Stimulated activated CD4-positive, alpha-beta T cell treated with anti-CD3 and anti-CD28 coated beads, TNF-alpha, amount 100 ng/mL, for 24 hours (primary cell): ENCODE measurements around the gene NAV2.
A peak's percentile ranks its signal among the peaks of the same experiment; 100 is the strongest.

Experiments
- DNase-seq, 3 experiments: peaks; one replicate each; pipeline ENCODE4 v3.0.0-alpha.2; 2020; ENCODE audit warnings: low read depth in 3 of 3

Gene NAV2, protein sequence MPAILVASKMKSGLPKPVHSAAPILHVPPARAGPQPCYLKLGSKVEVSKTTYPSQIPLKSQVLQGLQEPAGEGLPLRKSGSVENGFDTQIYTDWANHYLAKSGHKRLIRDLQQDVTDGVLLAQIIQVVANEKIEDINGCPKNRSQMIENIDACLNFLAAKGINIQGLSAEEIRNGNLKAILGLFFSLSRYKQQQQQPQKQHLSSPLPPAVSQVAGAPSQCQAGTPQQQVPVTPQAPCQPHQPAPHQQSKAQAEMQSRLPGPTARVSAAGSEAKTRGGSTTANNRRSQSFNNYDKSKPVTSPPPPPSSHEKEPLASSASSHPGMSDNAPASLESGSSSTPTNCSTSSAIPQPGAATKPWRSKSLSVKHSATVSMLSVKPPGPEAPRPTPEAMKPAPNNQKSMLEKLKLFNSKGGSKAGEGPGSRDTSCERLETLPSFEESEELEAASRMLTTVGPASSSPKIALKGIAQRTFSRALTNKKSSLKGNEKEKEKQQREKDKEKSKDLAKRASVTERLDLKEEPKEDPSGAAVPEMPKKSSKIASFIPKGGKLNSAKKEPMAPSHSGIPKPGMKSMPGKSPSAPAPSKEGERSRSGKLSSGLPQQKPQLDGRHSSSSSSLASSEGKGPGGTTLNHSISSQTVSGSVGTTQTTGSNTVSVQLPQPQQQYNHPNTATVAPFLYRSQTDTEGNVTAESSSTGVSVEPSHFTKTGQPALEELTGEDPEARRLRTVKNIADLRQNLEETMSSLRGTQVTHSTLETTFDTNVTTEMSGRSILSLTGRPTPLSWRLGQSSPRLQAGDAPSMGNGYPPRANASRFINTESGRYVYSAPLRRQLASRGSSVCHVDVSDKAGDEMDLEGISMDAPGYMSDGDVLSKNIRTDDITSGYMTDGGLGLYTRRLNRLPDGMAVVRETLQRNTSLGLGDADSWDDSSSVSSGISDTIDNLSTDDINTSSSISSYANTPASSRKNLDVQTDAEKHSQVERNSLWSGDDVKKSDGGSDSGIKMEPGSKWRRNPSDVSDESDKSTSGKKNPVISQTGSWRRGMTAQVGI (N-terminal part only)

DNA sequence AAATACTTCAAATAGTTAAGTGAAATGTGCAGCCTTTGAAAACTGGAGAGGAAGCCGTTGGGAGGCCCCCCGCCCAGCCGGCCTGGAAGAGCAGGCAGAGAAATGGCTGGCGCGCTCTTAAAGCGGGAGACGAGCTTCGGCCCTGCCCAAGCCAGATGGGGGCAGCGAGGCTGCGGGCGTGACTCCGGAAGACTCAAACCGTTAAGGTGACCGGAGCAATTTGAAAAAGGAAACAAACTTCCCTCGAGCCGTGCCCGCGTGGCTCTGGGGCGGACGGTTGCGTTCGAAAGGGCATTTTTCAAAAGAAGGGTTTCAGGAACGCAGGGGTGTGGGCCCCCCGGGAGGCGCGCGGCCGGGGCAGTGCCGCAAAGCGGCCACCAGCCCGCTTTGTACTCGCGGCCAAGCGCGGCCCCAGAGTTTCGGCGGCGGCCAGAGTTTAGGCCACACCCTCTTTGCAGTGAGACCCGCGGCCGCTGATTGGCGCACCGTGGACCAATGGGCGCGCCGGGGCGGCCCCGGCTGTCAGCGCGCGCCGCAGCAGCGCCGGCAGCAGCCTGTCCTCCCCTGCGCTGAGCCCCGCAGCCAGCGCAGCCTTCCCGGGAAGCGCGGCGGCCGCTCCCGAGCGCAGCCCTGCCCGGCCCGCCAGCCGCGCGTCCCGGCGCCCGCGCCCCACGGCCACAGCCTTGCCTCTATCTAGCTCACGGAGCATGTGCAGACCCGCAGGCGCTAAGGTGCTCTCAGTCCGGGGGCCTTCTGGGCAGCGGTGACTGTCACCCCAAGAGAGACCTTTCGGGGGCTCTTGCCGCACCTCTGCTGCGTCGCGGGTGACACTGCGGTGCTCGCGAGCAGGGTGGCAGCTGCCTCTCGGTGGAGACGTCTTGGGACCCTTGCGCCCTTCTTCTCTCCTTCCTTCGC, at the start of gene NAV2:
NAV2 (plus strand) TSS at position 557 of the 915 bp plus-strand sequence. CDS start 859 bp downstream, outside the sequence.
- peak; percentile 37 to 73 (median 50) for DNase-seq

DNA sequence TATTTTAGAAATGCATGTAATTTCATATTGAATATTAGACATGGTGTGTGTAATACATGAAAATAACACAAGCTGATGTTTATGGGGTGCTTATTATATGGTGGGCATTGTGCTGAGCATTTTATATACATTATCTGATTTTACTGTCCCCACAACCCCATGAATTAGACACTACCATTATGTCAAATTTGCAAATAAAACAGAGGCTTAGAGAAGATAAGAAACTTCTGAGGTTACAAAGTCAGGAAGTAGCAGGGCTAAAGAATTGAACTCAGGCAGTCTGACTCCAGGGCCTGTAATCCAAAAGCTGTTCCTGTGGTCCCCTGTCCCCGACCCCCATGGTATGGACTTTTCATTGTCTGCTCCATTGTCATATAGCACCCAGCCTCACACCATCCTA, 49.4 kb upstream of the NAV2 start:
- DNase-seq: no peak

DNA sequence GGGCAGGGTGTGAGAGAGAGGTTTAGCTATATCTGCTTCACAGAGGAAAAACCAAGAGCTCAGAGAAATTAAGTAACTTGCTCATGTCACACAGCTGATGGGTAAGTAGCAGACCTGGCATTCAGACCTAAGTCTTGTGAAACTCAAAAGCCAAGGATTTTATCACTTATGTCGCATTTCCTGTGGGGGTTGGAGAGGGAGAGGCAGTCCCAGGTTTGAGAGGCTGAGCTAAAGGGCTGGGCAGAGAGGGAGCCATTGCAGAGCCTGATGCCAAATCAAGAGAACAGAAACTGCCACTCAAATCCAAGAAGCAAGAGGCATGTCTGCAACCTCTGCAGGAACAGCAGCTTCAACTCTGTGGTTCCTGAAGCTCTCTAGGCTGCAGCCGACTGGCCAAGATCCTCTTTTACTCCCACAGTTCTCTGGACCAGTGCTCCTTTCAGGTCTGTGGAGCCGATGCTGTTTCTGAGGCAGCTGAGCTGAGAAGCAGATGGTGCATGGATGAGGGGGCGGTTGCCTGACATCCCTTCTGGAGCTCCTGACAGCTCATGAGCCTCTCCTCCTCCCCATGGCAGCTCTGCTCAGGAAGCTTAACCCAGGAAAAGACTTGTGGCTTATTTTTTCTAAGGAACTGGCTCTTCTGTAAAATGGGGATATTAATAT, 47.6 kb upstream of the NAV2 start:
- no peak for DNase-seq

DNA sequence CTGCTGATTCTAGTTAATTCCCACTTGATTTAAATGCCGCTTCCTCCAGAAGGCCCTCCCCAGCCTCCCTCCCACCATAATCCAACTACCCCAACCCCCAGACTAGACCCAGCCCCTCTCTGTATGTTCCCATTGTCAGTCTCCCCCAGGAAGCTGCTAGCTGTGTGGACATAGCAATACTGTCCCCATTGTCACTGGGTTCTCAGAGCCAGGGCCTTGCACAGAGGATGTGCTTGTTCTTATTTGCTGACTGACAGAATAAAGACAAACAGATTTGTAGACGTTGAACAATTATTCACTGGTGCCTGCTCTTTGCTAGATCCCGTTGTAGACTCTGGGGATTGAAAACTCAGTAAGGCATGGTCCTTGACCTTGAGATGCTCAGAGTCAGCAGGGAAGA, 45.7 kb upstream of the NAV2 start:
- DNase-seq: no peak

DNA sequence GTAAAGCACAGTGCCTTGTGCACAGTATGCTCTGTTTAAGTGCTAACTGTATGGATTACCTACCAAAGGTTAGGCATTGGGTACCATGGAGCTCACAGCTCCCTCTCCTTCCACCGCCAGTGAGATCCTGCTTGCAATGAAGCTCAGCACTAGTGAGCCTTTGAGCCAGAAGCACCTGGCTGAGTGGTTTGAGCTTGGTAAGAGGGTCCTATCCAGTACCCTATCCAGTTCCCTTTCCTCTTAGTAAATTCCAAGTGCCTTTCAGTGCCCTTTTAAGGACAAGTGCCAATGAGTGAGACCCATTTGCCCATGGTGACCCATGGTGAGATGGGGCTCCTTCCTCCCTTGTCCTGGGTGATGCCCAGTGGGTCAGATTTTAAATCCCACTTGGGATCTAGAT, 43.1 kb upstream of the NAV2 start:
- DNase-seq: no peak

DNA sequence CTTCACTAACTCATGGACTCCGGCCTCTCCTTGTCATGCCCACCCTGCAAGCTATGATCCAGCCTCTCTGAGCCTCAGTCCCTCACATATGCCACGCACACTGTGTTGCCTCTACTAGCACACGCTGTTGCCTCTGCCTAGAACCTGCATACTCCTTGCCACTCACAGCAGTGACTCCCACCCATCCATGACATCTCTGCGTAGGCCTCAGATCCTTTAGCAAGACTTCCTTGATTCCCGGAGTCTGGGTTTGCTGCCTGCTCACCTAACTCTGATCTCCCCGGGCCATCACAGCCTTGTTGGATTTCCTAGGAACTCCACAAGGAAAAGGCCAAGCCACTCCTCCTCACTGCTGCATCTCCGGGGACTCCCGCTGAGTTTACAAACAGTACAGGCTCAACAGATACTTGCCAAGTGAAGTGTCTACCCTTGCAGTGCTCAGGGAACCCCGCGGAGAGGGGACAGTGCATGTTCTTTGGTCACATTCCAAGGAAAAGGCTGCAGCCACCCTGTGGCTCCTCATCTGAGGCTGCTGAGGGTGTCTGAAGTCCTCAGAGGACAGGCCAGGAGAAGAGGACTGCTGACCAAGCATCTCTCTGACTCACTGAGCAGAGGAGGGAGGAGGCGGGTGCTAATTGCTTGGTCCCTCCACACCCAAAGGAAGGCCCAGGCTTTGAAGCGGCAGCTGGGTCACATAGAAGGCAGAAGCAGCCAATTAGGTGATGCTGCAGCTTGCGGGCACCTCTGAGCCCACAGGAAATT, 42.4 kb upstream of the NAV2 start:
- DNase-seq: no peak

DNA sequence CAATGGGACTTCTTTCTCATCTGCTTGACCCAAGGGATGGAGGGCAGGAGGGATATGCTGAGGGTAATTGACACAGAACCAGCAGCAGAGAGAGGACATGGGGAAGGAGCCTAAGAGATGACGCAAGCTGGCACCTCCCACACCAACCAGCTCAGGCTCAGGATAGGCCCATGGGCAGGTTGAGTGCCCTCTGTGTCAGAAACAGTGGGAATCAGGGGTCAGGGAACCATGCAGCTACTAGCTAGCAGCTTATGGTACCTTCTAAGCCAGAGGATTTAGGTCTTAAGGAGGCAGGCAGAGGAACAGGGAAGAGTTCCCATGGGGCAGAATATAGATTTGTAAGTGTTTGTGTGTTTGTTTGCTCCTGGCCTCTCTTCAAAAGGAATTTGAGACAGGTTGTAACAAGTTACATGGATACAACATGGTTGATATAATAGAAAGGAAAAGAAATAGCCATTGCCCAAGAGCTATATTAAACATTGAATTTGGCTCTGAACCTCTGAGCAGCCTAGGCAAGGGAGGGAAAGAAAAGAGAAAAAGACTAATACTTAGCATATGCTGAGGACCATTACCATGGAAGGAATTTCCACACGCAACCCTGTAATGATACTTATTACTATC, 39.9 kb upstream of the NAV2 start:
- DNase-seq: no peak

DNA sequence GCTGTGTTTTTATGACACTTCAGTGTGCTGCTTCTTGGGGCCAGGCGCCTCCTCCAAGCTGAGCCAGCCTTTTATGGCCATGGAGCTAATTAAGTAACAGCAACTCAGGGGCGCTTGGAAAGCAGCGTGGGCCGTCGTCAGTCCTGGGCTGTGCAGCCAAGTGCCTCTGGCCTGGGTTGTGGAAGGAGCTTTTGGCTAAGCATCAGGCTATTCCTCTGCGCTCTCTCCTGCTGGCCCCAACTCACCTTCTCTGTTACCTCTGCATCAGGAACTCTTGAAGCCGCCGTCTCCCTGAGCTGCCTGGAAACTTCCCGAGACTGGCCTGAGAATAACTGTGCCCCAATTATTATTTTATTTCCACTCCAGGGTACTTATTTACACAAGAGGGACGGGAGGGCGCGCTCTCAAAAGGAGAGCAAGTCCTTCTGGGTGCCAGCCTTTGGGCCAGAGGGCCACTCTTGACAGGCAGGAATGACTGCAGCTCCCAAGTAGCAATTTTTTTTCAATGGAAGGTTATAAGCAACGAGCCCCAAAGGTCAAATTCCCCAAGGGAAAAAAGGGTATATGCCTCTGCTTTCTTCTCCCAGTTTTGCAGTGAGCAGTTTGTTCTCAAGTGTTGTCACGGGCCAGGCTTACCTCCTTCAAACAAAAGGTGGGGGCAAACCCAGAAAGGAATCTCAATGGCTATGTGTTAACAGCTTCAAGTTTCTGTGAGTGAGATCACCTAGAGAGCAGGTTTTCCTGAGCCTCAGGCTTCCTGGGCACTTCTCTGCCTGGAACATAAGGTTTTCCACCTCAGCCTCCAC, 38.5 kb upstream of the NAV2 start:
- DNase-seq: no peak

DNA sequence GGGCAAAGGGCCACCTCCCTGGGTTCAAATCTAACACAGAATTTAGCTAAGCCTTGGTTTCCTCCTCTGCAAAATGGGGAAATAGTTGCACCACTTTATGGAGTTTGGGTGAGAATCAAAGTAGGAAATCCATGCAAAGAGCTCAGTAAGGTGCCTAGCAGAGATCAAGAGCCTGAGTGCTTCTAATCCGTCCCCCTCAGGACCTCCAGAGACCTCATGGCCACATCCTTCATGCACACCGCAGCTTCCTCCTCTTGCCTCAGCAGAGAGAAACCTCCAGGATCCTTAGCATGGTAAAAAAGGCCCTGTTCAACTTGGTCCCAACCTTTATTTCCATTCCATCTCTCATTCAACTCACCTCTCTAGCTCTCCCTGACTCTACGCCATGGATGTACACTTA, 37.8 kb upstream of the NAV2 start:
- no peak for DNase-seq

DNA sequence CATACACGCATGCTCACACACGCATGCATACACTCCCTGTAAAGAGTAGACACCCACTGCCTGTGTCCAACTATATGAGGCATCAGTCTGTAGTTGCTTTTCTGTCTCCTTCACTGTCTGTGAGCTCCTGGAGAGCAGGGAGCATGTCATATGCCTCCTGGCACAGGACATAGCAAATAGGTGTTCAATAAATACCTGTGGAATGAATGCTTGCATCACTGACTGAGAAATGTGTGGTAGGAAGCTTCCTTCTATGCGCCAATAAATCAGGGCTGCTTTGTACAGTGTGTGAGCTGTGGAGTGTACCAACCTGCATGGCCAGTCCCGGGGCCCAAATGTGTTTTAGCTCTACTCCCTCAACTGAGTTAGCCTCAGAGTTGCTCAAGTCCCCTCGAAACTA, 37.2 kb upstream of the NAV2 start:
- DNase-seq: no peak

DNA sequence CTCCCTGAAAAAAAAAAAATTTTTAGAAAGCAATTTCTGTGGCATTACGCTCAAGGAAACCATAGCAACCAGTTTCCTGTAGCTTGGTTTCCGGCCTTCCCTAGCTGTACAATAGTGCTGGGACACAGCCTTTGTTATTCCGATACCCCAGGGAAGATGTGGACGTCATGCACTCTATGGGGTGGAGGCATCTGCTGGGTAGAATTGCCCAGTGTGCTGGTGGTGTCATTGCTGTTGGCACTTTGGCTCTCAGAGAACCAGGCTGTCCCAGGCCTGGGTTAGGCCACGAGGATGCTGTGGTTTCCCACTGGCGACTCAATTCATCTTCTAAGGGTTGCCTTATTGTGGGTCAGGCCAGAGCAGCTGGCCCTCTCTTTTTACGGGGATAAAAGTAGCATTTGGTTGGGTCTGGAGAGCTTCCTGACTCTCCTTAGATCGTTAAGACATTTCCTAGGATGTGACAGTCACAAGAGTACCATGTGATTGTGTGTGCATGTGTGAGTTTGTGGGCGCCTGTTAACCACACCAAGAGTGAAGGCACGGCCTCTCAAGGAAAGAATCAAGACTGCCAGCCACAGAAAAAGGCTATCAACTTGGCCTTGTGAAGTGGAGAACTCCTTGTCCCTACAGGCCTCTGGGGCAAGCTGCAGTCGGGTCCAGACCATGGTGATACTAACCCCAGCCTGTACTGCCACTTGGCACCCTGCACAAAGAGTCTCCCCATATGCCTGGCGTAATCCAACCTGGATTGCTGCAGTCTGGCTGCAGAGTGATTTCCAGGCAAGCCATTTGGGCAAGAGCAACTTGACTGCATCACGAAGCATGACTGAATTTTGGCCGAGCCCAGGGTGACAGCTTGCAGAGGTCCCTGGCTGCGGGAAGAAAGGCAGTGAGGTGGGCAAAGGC, 35.9 kb upstream of the NAV2 start:
- DNase-seq: no peak

DNA sequence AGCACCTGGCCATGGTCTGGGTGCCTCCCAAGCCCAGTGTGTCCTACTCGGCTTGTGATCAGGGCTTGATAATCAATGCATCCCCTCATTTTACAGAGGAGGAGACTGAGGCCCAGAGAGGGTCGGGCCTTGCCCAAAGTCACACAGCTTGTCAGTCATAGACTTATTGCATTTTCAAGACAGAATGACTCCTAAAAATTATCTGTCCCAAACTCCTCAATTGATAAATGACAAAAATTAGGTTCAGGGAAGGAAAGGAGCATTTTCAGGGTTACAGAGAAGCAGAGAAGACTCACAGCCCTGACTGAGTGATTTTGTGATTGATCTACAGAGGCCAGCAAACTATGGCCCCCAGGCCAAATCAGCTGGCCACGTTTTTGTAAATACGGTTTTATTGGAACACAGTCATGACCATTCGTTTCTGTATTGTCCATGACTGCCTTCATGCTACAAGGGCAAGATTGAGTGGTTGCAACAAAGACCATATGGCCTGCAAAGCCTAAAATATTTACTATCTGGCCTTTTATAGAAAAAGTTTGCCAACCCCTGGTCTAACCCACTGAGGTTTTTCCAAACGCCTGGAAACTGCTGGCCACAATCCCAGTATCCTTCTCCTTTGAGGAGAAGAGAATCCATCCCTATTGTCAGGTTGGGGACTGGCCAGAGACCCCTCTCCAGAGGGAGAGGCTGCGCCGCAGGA, 35.1 kb upstream of the NAV2 start:
- no peak for DNase-seq

DNA sequence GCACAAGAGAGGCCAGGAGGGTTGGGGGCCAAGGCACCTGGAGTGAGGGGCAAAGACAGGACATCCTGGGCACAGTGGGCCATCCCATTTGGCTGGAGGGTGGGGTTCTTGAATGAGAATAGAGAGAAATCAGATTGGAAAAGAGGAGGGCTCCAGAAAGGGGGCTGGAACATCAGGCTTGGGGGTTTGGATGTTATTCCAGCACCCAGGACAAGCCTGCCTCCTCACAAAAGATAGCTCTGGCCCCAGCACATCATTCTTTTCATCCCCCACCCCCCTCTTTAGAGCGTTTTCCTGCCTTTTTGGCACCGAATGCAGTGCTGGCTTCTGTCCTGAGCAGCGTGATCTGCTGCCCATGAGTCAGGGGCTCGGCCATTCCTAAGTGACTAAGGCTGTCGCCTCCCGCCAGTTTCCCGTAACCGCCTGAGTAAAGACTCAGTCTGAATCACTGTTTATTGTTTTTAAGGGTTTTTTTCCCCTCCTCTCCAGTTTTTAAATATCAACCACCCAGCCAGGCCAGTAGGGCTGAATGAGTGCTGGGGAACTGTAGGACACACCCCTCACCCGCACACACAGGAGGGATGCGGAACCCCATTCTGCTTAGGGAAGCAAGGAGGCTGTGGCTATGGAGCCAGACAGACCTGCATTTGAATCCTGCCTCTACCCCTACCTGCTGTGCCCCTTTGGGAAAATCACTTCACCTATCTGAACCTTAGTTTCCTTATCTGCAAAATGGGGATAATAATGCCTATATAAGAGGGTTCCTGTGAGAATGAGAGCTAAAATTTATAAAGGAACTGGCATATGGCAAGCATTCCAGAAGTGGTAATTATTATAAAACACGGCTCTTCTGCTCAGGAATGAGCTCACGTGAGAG, 32.4 kb upstream of the NAV2 start:
- DNase-seq: no peak

DNA sequence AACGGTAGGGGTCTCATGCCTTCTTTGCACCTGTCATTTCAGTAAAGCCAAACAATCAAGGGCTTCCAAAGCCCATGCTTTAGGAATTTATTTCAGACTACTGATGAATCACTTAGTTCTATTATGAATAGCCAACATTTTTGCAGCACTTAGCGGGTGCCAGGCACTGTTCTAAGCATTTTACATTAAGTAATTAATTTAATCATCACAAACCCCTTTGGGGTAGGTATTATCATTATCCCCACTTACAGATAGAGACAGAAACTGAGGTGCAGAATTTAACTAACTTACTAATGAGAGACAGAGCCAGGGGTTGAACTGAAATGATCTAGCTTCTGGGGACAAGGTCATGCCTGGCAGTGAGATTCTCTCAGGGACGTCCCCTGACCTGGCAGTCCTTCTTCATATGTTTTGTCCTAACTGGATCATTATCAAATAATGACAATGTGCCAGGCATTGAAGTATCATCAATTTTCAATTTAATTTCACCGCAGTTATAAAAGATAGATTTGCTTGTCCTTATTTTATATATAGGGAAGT, 31.7 kb upstream of the NAV2 start:
- no peak for DNase-seq

DNA sequence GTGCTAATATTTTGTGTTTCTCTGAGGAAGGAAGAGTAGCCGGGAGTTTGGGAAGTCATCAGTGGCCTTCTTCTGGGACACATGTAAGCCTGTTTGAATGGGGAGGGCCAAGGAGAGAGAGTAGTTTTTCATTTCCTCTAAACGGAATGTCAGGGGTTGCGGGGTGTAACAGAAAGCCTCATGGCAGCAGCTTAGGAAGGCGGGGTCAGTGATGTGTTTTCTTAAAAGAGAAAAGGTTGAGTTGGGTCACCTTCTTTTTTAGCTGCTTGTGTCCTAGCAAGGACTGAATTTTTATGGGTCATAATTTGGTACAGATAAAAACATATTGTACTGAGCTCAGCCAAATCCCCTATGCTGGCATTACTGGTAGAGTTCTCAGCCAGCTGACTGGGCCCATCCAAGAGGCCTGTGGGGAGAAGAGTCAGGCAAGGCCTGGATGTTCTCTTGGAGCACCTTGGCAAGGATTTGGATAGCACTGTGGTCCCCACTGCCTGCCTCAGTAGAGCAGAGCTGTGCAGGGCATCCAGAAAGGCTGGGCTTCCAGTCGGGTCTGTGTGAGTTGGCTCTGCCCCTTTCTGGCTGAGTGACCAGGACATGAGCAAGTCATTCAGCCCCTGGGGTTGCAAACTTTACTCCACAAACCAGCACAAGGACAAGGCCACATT, 29.4 kb upstream of the NAV2 start:
- no peak for DNase-seq
